Hematopoietic multipotent progenitor cell treated with erythropoietin and hydrocortisone succinate and interleukin-3 and kit ligand, for 4 days (in vitro differentiated cells): ENCODE results near the gene OSMR.

Experiments used
- DNase-seq: peaks from one replicate; pipeline ENCODE4 v3.0.0-alpha.2; 2015

Gene OSMR

GRCh38 chr5:38874948-38875456 lies 29.2 kb downstream of the OSMR start:
- no peak for DNase-seq

GRCh38 chr5:38878391-38879077 lies 32.7 kb downstream of the OSMR start:
- DNase-seq, result peak; percentile 47

- DNase-seq, result no peak
These were observed 33.3 kb downstream of the OSMR start for GRCh38 chr5:38879078-38879460.

- no peak for DNase-seq
These were observed 38.0 kb downstream of the OSMR start for GRCh38 chr5:38883842-38884241.

GRCh38 chr5:38885208-38885607 lies 39.4 kb downstream of the OSMR start:
- DNase-seq, result no peak

GRCh38 chr5:38888041-38888440 lies 42.2 kb downstream of the OSMR start:
- peak; percentile 12 for DNase-seq

- DNase-seq, result no peak
These were observed 43.6 kb downstream of the OSMR start for GRCh38 chr5:38889424-38889823.

GRCh38 chr5:38891563-38891962 lies 45.8 kb downstream of the OSMR start:
- DNase-seq, result no peak

GRCh38 chr5:38892363-38892762 lies 46.6 kb downstream of the OSMR start:
- no peak for DNase-seq

- DNase-seq, result no peak
These were observed 50.9 kb downstream of the OSMR start for GRCh38 chr5:38896760-38897159.

- DNase-seq, result no peak
These were observed 54.1 kb downstream of the OSMR start for GRCh38 chr5:38899936-38900335.

- DNase-seq, result no peak
These were observed 59.7 kb downstream of the OSMR start for GRCh38 chr5:38905516-38905915.

- no peak for DNase-seq
These were observed 60.7 kb downstream of the OSMR start for GRCh38 chr5:38906503-38906902.

- DNase-seq, result no peak
These were observed 66.1 kb downstream of the OSMR start for GRCh38 chr5:38911933-38912332.

GRCh38 chr5:38913714-38914113 lies 67.9 kb downstream of the OSMR start:
- DNase-seq, result no peak

- no peak for DNase-seq
These were observed 71.0 kb downstream of the OSMR start for GRCh38 chr5:38916802-38917201.

- peak; percentile 31 for DNase-seq
These were observed 75.4 kb downstream of the OSMR start for GRCh38 chr5:38921174-38921573.

- DNase-seq, result peak; percentile 71
These were observed 76.4 kb downstream of the OSMR start for GRCh38 chr5:38922199-38922598.

- DNase-seq, result no peak
These were observed 78.0 kb downstream of the OSMR start for GRCh38 chr5:38923661-38924451.

GRCh38 chr5:38925154-38925925 lies 79.5 kb downstream of the OSMR start:
- DNase-seq, result no peak

GRCh38 chr5:38926121-38926520 lies 80.3 kb downstream of the OSMR start:
- no peak for DNase-seq

GRCh38 chr5:38927470-38927869 lies 81.7 kb downstream of the OSMR start:
- no peak for DNase-seq

- no peak for DNase-seq
These were observed 84.0 kb downstream of the OSMR start for GRCh38 chr5:38929838-38930237.

- DNase-seq, result no peak
These were observed 85.9 kb downstream of the OSMR start for GRCh38 chr5:38931731-38932130.
